ENCODE results near the gene JOSD2. TPM values are rescaled to one million over a fixed set of nuclear protein-coding genes. Genes with fewer than 3 reads are reported as not detected.
"Not testable (repeated sequence)": the region's sequence is repeated elsewhere in the genome, so short reads cannot be mapped to it uniquely, and the experiment has no call there.

The JOSD2 gene
- polyA plus RNA-seq, 12 donors: 11.8 to 41.3 (median 17.8) TPM; not detected in 1

DNA sequence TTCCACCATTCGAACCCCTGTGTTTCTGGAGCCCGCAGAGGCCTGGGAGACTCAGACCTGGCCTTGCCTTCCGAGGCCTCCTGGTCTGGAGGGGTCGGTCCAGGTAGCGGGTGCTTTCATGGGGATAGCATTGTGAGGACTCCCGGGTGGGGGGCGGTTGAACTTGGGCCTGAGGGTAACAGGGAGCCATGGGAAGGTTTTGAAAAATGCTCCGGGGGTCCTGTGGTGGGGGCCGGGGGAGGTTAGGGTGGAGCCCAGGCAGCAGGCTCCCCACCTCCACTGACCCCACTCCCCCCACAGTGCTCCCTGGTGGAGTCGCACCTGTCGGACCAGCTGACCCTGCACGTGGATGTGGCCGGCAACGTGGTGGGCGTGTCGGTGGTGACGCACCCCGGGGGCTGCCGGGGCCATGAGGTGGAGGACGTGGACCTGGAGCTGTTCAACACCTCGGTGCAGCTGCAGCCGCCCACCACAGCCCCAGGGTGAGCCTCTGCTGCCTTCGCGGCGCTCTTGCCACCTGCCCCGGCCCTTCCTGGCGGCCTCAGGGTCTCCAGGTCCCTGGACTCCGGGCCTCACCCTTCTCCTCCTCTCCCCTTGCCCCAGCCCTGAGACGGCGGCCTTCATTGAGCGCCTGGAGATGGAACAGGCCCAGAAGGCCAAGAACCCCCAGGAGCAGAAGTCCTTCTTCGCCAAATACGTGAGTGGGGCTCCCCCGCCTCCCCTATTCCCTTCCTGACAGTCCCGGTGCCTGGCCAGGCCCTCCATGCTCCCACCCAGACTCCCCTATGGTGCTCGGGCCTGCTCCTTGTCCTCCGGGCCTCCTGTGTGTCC, 30.5 kb downstream of the JOSD2 start:
- DNase-seq: no peak

- DNase-seq: no peak
These were observed 31.2 kb downstream of the JOSD2 start for GRCh38 chr19:50479761-50480251.

- no peak for DNase-seq
These were observed 31.9 kb downstream of the JOSD2 start for GRCh38 chr19:50478901-50479715.

GRCh38 chr19:50477751-50478515, 33.1 kb downstream of the JOSD2 start:
- DNase-seq: no peak

DNA sequence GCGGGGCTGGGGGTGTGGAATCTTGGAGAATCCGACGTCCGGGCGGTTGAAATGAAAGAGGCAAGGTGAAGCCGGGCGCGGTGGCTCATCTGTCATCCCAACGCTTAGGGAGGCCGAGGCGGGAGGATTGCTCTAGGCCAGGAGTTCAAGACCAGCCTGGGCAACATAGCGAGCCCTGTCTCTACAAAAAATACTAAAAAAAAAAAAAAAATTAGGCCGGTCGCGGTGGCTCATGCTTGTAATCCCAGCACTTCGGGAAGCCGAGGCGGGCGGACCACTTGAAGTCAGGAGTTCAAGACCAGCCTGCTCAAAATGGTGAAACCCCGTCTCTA, 34.1 kb downstream of the JOSD2 start:
- DNase-seq: no peak

GRCh38 chr19:50476224-50476906, 34.6 kb downstream of the JOSD2 start, which contains the start of the genes EMC10 and GARIN5A:
EMC10 (plus strand) TSS chr19:50476507; CDS start chr19:50476545, 38 bp downstream.
GARIN5A (minus strand) TSS chr19:50476848; CDS start chr19:50476388, 460 bp downstream.
- peak; percentile 94 for DNase-seq

GRCh38 chr19:50475736-50476223, 35.2 kb downstream of the JOSD2 start:
- no peak for DNase-seq

- no peak for DNase-seq
These were observed 35.9 kb downstream of the JOSD2 start for GRCh38 chr19:50475101-50475568.

GRCh38 chr19:50473336-50473735, 37.7 kb downstream of the JOSD2 start:
- not testable (repeated sequence) for DNase-seq

DNA sequence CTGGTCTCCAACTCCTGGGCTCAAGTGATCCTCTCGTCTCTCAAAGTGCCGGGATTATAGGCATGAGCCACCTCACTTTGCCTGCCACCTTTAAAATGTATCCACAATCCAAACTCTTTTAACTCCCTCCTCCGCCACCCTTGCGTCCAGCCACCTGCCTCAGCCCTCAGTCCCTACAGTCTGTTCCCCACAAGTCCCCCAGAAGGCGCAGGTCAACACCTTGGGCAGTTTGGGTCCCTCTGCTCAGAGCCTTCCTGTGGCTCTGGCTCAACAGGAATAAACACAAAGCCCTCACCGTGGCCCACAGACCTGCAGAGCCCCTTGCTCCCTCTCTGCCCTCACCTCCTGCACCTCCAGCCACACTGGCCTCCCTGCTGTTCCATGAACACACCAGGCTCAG, 42.2 kb downstream of the JOSD2 start:
- no peak for DNase-seq

DNA sequence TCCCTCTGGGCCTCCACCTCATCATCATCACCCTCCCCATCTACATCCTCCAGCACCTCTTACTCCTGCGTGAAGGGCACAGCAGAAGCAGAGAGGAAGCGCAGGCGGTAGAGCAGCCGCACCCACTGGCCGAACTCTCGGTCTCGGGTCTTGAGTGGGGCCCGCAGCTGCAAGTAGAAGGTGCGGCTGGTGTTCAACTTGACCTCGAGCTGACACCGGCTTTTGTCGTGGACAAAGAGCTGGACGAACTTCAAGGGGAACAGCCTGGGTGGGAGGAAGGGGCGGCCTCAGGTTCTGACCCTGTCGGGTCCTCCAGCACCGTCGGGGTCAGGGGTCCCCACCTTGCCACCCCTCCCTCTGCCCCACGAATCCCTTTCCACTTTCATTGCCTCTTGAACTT, 43.4 kb downstream of the JOSD2 start:
- DNase-seq: no peak

GRCh38 chr19:50466706-50467039, 44.3 kb downstream of the JOSD2 start:
- DNase-seq: no peak

- peak; percentile 41 for DNase-seq
These were observed 44.8 kb downstream of the JOSD2 start for GRCh38 chr19:50465986-50466705.

- no peak for DNase-seq
These were observed 46.0 kb downstream of the JOSD2 start for GRCh38 chr19:50465000-50465399.

DNA sequence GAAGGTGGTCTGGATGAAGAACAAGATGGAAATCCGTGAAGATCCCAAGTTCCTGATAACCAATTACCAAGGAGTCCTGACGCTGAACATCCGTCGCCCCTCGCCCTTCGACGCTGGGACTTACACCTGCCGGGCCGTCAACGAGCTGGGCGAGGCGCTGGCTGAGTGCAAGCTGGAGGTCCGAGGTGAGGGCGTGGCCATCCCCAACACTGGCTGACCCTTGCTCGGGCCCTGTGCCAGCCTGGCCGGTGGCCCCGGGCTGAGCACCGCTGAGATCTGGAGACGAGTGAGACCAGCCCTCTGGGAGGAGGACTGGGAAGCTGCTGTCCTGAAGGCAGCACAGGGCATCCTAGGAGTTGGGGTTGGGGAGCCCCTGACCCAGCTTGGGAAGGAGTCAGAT, 46.6 kb downstream of the JOSD2 start:
- no peak for DNase-seq

- DNase-seq: no peak
These were observed 48.0 kb downstream of the JOSD2 start for GRCh38 chr19:50462970-50463369.

GRCh38 chr19:50461066-50461875, 49.7 kb downstream of the JOSD2 start:
- DNase-seq: peak; percentile 71

GRCh38 chr19:50460161-50460765, 50.7 kb downstream of the JOSD2 start:
- no peak for DNase-seq

DNA sequence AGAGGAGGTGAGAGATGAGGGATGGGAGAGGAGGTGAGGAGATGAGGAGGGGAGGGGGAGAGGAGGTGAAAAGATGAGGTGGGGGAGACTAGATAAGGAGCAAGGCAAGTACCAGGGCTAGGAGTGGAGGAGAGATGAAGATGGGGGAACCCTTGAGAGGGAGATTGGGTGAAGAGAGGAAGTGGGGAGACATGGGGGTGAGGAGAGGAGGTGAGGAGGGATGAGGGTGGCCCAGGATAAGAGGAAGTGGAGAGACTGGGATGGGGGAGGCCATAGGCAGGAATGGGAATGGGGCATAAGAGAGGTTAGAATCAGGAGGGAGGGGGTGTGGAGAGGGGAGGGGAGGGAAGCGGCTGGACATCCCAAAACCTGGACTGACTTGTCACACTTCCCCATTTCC, 51.4 kb downstream of the JOSD2 start:
- no peak for DNase-seq

Data from muscle of arm (tissue), 12 donors.